ENCODE data around the gene SLIT3.
"Not testable (repeated sequence)": the region's sequence is repeated elsewhere in the genome, so short reads cannot be mapped to it uniquely, and the experiment has no call there.

Gene SLIT3

DNA sequence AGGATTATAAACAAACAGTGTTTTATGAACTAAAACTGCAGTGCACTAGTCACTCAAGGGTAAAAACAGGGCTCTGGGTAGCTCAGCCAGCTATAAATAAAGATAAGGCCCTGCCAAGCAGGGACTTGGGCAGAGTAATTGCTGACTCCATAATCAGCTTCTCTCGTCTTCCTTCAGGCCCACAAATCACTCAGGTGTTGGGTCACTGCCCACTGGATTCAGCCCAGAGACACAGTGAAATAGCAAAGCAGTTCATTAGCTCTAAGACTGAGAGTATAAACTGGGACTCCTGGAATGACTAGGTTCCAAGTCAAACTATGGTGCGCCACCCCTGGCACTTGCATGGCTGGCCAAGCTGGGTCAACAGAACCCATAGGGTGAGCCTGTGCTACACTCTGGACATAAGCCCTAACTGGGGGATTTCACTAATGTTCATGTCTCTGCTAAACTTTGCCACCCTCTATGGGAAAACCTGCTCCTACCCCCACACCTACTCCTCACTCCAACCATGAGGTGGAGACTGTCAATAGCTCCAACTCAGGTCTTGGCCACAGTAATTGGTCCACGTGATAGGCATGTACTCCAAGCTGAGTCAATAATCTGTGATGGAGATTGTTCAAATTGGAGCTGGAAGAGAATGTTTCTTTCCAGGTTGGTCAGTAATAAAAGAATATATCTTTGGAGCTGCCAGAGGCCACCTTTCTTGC lies 158.5 kb downstream of the SLIT3 start:
- no peak for DNase-seq (ENCODE audit: low read depth in 2 of 2)

DNA sequence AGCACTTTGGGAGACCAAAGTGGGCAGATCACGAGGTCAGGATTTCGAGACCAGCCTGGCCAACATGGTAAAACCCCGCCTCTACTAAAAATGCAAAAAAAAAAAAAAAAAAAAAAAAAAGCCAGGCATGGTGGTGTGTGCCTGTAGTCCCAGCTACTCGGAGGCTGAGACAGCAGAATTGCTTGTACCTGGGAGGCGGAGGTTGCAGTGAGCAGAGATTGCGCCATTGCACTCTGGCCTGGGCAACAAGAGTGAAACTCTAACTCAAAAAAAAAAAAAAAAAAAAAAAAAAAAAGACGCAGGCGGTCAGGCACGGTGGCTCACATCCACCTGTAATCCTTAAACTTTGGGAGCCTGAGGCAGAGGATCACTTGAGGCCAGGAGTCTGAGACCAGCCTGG lies 160.7 kb downstream of the SLIT3 start:
- not testable (repeated sequence) for DNase-seq (ENCODE audit: low read depth in 2 of 2)

DNA sequence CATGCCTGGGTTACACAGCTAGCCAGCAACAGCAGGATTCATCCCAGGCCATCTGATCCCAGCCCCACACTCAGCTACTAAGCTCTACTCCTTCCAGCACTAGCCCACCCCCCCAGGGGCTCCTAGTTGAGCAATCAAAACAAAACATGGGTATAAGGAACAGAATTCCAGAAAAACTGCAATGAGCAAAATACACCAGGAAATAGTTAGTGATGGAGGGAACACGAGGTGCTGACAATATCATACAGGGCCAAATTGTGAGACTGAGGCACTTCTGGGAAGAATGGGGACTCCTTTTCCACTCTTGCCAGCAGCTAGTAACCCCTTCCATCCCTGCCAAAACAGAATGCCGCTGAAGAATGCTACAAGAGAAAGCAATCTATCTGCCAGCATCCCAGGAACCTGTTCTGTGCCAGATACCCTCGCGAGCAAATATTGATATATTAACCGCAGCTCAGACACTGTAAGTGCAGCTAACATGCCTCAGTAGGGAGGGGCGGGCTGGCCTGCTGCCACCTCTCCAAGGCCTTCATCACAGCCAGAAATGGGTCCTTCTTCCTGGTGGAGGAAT lies 161.4 kb downstream of the SLIT3 start:
- DNase-seq (ENCODE audit: low read depth in 2 of 2), result no peak

- DNase-seq (ENCODE audit: low read depth in 2 of 2), result no peak
Measured at GRCh38 chr5:169133531-169133930, 167.4 kb downstream of the SLIT3 start.

DNA sequence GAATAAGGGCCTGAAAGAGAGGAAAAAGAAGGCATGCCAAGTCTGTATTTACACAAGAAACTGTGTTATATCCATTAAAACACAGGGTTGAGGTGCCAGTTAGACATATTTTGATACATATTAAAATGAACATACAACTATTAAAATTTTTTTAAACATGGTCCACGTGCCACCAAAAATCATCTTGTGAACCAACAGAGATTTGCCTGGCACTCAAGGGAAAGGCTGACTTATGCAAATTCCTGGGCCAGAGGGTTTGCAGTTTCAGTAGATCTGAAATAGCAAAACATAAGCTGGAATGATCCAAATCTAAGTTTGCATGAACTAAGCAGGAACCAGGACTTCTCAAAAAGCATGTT lies 168.7 kb downstream of the SLIT3 start:
- DNase-seq (ENCODE audit: low read depth in 2 of 2), result no peak

DNA sequence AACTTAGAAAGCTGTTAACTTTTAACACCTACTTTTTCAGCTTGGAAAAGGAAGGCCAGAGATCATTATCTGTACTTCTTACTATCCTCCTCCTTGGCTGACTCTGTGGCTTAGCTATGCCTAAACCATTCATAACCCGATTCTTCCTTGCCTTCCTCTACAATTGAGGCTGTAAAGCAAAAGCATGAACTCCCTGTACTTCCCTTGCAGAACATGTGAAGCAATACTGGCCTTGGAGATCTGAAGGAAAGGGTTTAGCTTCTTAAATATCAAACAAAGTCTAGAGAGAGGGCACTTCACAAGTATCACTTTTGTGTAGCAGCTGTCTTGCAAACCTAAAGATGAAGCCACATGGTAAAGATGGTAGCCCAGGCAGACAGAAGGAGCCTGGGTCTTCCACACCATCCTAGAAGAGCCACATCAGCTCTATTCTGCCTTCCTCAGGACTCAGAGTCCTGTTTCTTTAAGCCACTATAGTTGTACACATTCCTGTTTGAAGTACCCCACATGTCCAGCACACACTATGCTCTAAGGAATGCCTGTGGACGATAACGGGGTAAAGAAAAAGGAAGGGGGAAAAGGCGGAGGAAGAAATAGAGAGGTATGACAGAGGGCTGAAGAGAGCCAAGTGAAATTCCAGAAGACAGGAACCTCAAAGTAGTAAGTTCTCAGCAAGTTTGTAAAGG lies 169.2 kb downstream of the SLIT3 start:
- no peak for DNase-seq (ENCODE audit: low read depth in 2 of 2)

GRCh38 chr5:169128679-169129078 lies 172.3 kb downstream of the SLIT3 start:
- DNase-seq (ENCODE audit: low read depth in 2 of 2), result no peak

DNA sequence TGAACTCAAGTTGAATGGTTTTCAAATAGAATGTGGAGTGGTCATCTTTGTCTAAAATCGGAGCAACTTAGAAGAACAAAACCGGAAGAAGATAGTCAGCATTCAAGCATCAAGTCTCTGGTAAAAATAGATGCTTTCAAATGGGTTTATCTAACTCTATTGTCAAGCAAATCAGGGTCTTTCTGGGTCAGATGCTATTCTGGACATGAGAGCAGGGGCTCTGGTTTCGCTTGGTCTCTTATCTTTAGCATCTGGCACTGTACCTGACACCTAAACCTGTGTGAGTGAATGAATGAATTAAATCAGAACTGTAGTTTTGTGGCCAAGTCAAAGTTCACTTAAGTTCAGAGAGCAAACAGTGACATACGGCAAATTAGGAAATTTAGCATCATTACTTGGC lies 173.5 kb downstream of the SLIT3 start:
- no peak for DNase-seq (ENCODE audit: low read depth in 2 of 2)

DNA sequence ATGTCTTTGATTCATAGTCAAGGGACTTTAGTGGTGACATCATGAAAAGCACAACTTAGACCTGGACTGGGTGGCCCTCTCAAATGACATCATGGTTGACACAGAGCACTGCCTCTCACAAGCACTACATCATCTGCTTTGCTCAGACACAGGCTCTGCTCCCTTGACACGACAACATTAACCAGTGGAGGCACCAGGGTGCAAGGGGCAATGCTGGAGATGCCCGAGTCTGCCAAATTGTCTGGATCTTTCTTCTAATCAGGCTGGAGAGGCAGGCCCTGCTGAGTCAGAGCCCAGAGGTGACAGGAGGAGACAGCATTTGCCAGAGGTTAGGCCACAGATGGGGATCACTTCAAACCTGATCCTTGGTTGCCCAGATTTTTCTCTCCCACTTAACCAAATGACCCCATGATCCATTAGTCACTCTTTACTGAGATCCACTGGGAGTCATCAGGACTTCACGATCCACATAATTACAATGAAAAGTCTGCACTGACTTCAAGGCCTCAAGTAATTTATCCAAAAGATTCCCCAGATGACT lies 174.4 kb downstream of the SLIT3 start:
- no peak for DNase-seq (ENCODE audit: low read depth in 2 of 2)

- DNase-seq (ENCODE audit: low read depth in 2 of 2), result no peak
Measured at GRCh38 chr5:169125571-169125970, 175.4 kb downstream of the SLIT3 start.

DNA sequence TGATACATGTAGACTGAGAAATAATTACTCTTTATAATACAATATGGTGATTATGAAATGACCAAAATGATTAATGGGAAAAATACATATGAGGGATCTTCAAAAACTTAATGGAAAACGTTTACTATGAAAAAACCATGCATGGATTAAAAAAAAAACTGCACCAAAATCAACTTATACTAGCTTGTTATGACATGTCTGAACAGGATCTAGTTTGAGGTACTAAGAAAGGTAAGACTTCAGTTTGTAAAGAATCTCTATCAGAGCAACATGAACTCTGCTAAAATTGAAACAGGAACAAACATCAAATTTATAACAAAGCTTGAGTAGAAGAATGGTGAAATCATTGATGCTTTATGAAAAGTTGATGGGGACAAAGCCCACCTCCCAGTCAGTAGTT lies 178.0 kb downstream of the SLIT3 start:
- no peak for DNase-seq (ENCODE audit: low read depth in 2 of 2)

- no peak for DNase-seq (ENCODE audit: low read depth in 2 of 2)
Measured at GRCh38 chr5:169121630-169122420, 179.1 kb downstream of the SLIT3 start.

DNA sequence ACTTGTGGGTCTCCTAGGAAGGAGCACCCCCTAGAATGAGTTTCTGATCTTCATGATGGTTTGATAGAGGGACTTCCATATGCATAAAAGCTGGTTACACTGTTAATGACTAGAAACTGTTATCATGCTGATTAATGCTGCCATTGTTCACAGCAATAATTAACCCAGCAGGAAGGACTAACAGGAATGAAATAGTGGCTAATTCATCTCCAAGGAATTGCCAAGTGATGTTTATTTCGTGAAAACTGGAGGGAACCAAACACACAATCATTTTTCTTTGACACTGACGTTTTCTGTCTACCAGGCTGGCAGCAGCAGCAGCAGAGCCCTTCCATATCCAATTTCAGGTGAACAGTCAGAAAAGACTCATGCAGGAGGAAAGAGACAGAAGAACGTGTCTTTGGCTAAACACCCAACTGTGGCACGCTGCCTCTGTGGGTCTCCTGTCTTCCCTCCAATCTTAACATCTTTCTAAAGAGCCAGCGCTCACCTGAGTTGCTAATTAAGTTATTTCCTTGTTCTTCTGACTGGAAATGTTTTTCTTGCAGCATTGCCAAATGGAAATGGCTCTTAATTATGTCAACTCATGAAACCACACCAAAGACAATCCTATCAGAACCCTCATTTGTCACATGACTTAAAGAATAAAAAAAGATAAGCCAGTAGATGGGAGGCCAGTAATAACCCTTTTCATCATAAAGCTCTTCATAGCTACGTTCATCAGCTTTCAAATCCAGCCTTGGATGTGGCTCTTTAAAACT lies 181.5 kb downstream of the SLIT3 start:
- DNase-seq (ENCODE audit: low read depth in 2 of 2), result no peak

DNA sequence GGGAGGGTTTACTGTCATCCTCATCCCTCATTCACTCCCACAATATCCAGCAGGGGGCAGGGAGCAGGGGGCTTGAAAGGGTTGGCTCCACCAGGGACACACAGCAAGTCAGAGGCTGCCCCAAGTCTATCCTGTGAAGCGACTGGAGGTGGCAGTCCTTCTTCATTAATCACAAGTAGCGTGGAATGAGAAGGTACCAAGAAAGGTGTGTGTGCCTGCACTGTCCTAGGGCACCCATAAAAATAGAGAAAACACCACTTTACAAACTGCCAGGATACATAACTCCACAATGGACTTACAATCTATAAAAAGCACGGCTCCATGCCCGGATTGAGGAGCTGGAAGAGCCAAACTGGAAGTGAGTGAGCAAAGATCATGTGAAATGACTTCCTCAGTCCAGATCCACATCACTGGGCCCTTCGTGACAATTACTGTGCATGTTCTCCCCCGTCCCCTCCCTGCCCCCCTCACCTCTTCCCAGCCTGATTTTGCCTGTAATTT lies 183.9 kb downstream of the SLIT3 start:
- DNase-seq (ENCODE audit: low read depth in 2 of 2), result no peak

GRCh38 chr5:169115461-169116124 lies 185.3 kb downstream of the SLIT3 start:
- no peak for DNase-seq (ENCODE audit: low read depth in 2 of 2)

GRCh38 chr5:169114466-169115065 lies 186.4 kb downstream of the SLIT3 start:
- no peak for DNase-seq (ENCODE audit: low read depth in 2 of 2)

DNA sequence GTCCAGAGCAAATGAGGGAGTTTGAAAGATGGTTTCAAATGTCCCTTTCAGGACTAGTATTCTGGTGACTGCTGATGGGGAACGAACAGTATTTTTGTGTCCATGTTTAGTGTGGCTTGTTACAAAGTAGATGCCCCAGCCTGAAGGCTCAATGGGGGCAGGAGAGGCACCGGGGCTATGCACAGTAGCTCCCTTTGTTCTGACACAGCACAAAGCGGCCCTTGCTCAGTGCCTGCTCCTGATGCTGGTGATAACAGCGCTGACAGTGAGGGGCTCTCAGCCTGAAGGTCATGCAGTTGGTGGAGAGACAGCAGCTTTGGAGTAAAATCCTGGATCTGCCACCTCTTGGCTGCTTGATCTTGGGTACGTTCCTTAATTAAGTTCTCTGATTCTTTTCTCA lies 188.9 kb downstream of the SLIT3 start:
- no peak for DNase-seq (ENCODE audit: low read depth in 2 of 2)

- no peak for DNase-seq (ENCODE audit: low read depth in 2 of 2)
Measured at GRCh38 chr5:169106911-169107706, 193.8 kb downstream of the SLIT3 start.

DNA sequence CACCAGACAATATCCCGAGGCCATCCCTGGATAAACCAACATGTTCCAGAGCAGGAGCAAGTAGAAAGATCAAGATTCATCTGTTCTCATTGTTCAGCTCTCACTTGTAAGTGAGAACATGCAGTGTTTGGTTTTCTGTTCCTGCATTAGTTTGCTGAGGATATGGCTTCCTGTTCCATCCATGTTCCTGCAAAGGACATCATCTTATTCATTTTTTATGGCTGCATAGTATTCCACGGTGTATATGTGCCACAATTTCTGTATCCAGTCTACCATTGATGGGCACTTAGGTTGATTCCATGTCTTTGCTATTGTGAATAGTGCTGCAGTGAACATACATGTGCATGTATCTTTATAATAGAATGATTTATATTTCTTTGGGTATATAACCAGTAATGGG lies 195.4 kb downstream of the SLIT3 start:
- not testable (repeated sequence) for DNase-seq (ENCODE audit: low read depth in 2 of 2)

Measured in stimulated activated CD4-positive, alpha-beta T cell treated with anti-CD3 and anti-CD28 coated beads, Interleukin-12 subunit alpha, Interleukin-12 subunit beta, amount 100 ng/mL, for 24 hours (primary cell).